Activated CD4-positive, alpha-beta T cell treated with anti-CD3 and anti-CD28 coated beads for 36 hours (primary cell): ENCODE results near the gene MAPK8IP2. TPM values are rescaled to one million over a fixed set of nuclear protein-coding genes. Genes with fewer than 3 reads are reported as not detected.
"Not testable (repeated sequence)": the region's sequence is repeated elsewhere in the genome, so short reads cannot be mapped to it uniquely, and the experiment has no call there.

Source experiments
- ATAC-seq: fragments of 200-7000 bp; cut with Tn5 transposase; one replicate; pipeline ENCODE4 v1.10.0; 2021; ENCODE audit warnings: mild to moderate bottlenecking, moderate library complexity
- CTCF ChIA-PET: fragments of 350-600 bp; sonication (Branson Sonifier 250); formaldehyde crosslinking; loops from one replicate; lab custom pipeline; 2021; ENCODE audit warnings: antibody characterized with exemption; lab: Charles Lee
- POLR2A ChIA-PET: fragments of 350-600 bp; sonication (Branson Sonifier 250); formaldehyde crosslinking; loops from one replicate; lab custom pipeline; 2021; ENCODE audit warnings: antibody characterized with exemption, inconsistent platforms; lab: Charles Lee
- DNase-seq: peaks from one replicate; pipeline ENCODE4 v3.0.0-alpha.2; 2020
- H3K27ac Mint-ChIP-seq: one replicate; pipeline ENCODE4 v1.8.0; 2021; ENCODE audit warnings: mixed read lengths
- H3K27me3 Mint-ChIP-seq: one replicate; pipeline ENCODE4 v1.8.0; 2021; ENCODE audit warnings: mixed read lengths
- H3K36me3 Mint-ChIP-seq: one replicate; pipeline ENCODE4 v1.8.0; 2021; ENCODE audit warnings: low read depth, mixed read lengths
- H3K4me1 Mint-ChIP-seq: one replicate; pipeline ENCODE4 v1.8.0; 2021; ENCODE audit warnings: mixed read lengths
- H3K4me3 Mint-ChIP-seq: one replicate; pipeline ENCODE4 v1.8.0; 2021; ENCODE audit warnings: mild to moderate bottlenecking, moderate library complexity, mixed read lengths
- H3K9me3 Mint-ChIP-seq: one replicate; pipeline ENCODE4 v1.8.0; 2021; ENCODE audit warnings: low read depth, mixed read lengths
- intact Hi-C, 2 experiments: fragments of 100-400 bp; cut with DNase I in 1 of 2; cut with micrococcal nuclease in 1 of 2; formaldehyde crosslinking; loops; one replicate each; pipeline versions ENCODE4 v1.14.2 to v1.15.1; 2022 to 2024; cut with DNase I, micrococcal nuclease
- total RNA-seq, 2 experiments: library from RNA; stranded (reverse); gene quantifications; one replicate each; pipeline ENCODE4 v1.2.3, GENCODE V29; 2021

Gene MAPK8IP2
- total RNA-seq, 2 experiments from 2014 or later: 0.14 TPM

GRCh38 chr22:50608996-50609395, 8.4 kb downstream of the MAPK8IP2 start:
- no peaks in the 10 kb centered on the region for H3K36me3 Mint-ChIP-seq
- H3K9me3 Mint-ChIP-seq: no peaks in the 10 kb centered on the region
- intact Hi-C loops: no loop called here
- peaks cover 4% of the 10 kb centered on the region for H3K4me1 Mint-ChIP-seq
- H3K4me3 Mint-ChIP-seq: no peak overlapping the region
- ChIA-PET POLR2A (no interaction called here), CTCF (interaction anchor here (1.4 kb wide), 1 partner anchor 12 kb away, joined by 3 read pairs; no protein-coding TSS in a partner anchor)
- H3K27me3 Mint-ChIP-seq: peaks cover 21% of the 10 kb centered on the region
- H3K27ac Mint-ChIP-seq: no peak overlapping the region
- no peak for ATAC-seq
- DNase-seq: no peak

- ChIA-PET CTCF (interaction anchor here (1.4 kb wide), 1 partner anchor 12 kb away, joined by 3 read pairs; no protein-coding TSS in a partner anchor), POLR2A (no interaction called here)
- ATAC-seq: no peak
- Mint-ChIP-seq H3K36me3 (no peaks in the 10 kb centered on the region), H3K4me3 (no peak overlapping the region), H3K4me1 (peaks cover 4% of the 10 kb centered on the region), H3K27me3 (peaks cover 21% of the 10 kb centered on the region), H3K9me3 (no peaks in the 10 kb centered on the region), H3K27ac (no peak overlapping the region)
- no peak for DNase-seq
- intact Hi-C loops: no loop called here
These were observed 9.0 kb downstream of the MAPK8IP2 start for GRCh38 chr22:50609599-50609998.

GRCh38 chr22:50610041-50610451, 9.5 kb downstream of the MAPK8IP2 start:
- DNase-seq: no peak
- Mint-ChIP-seq H3K27ac (no peak overlapping the region), H3K4me3 (no peak overlapping the region), H3K36me3 (no peaks in the 10 kb centered on the region), H3K4me1 (peaks cover 4% of the 10 kb centered on the region), H3K9me3 (no peaks in the 10 kb centered on the region), H3K27me3 (peaks cover 20% of the 10 kb centered on the region)
- CTCF ChIA-PET: no interaction called here
- intact Hi-C loops: no loop called here
- no peak for ATAC-seq
- POLR2A ChIA-PET: no interaction called here

- CTCF ChIA-PET: no interaction called here
These were observed 10.0 kb downstream of the MAPK8IP2 start for GRCh38 chr22:50610581-50610980.

GRCh38 chr22:50611341-50612060, 10.9 kb downstream of the MAPK8IP2 start:
- ChIA-PET POLR2A (no interaction called here), CTCF (no interaction called here)
- Mint-ChIP-seq H3K9me3 (no peaks in the 10 kb centered on the region), H3K36me3 (no peaks in the 10 kb centered on the region), H3K4me3 (no peak overlapping the region), H3K27me3 (peaks cover 14% of the 10 kb centered on the region), H3K4me1 (peaks cover 4% of the 10 kb centered on the region), H3K27ac (no peak overlapping the region)
- no peak for ATAC-seq
- DNase-seq: no peak
- intact Hi-C loops: loop anchor here in 1 of 2 experiments (1.0 kb wide), 1 partner anchor 17 kb away; the partner anchor contains the start of gene ARSA

More at GRCh38 chr22:50610581-50610980, 10.0 kb downstream of the MAPK8IP2 start:
- ATAC-seq (no peak), DNase-seq (no peak)
- POLR2A ChIA-PET: no interaction called here
- no peaks in the 10 kb centered on the region for H3K36me3 Mint-ChIP-seq
- H3K4me3 Mint-ChIP-seq: no peak overlapping the region
- H3K4me1 Mint-ChIP-seq: peaks cover 4% of the 10 kb centered on the region
- intact Hi-C loops: no loop called here
- no peaks in the 10 kb centered on the region for H3K9me3 Mint-ChIP-seq
- H3K27me3 Mint-ChIP-seq: peaks cover 17% of the 10 kb centered on the region
- no peak overlapping the region for H3K27ac Mint-ChIP-seq

GRCh38 chr22:50612168-50612527, 11.6 kb downstream of the MAPK8IP2 start:
- Mint-ChIP-seq H3K27me3 (peaks cover 12% of the 10 kb centered on the region), H3K4me3 (no peak overlapping the region), H3K27ac (no peak overlapping the region), H3K9me3 (no peaks in the 10 kb centered on the region), H3K36me3 (no peaks in the 10 kb centered on the region), H3K4me1 (peaks cover 4% of the 10 kb centered on the region)
- ChIA-PET CTCF (interaction anchor here (1.2 kb wide), 1 partner anchor 49 kb away, joined by 4 read pairs; the partner anchor contains the start of gene SYCE3), POLR2A (no interaction called here)
- DNase-seq: no peak
- intact Hi-C loops: loop anchor here in 1 of 2 experiments (1.0 kb wide), 1 partner anchor 16 kb away; the partner anchor contains the start of gene ARSA
- no peak for ATAC-seq

- DNase-seq: peak; percentile 53
- Mint-ChIP-seq H3K36me3 (no peaks in the 10 kb centered on the region), H3K27ac (no peak overlapping the region), H3K4me3 (no peak overlapping the region), H3K9me3 (no peaks in the 10 kb centered on the region), H3K27me3 (peaks cover 7% of the 10 kb centered on the region), H3K4me1 (peaks cover 4% of the 10 kb centered on the region)
- ChIA-PET POLR2A (no interaction called here), CTCF (interaction anchor here (1.2 kb wide), 1 partner anchor 50 kb away, joined by 4 read pairs; the partner anchor contains the start of gene SYCE3)
- peak; percentile 81 for ATAC-seq
- intact Hi-C loops: loop anchor here in 1 of 2 experiments (1.0 kb wide), 1 partner anchor 16 kb away; the partner anchor contains the start of gene ARSA
These were observed 12.1 kb downstream of the MAPK8IP2 start for GRCh38 chr22:50612528-50613221.

GRCh38 chr22:50613291-50613981, 12.8 kb downstream of the MAPK8IP2 start:
- H3K27me3 Mint-ChIP-seq: peaks cover 5% of the 10 kb centered on the region
- H3K4me3 Mint-ChIP-seq: no peak overlapping the region
- H3K4me1 Mint-ChIP-seq: peaks cover 4% of the 10 kb centered on the region
- no peak overlapping the region for H3K27ac Mint-ChIP-seq
- intact Hi-C loops: no loop called here
- ATAC-seq (no peak), DNase-seq (no peak)
- CTCF ChIA-PET: interaction anchor here (1.2 kb wide), 1 partner anchor 50 kb away, joined by 4 read pairs; the partner anchor contains the start of gene SYCE3
- no peaks in the 10 kb centered on the region for H3K36me3 Mint-ChIP-seq
- POLR2A ChIA-PET: no interaction called here
- no peaks in the 10 kb centered on the region for H3K9me3 Mint-ChIP-seq

- ATAC-seq, H3K27ac Mint-ChIP-seq, CTCF ChIA-PET, H3K4me1 Mint-ChIP-seq, H3K27me3 Mint-ChIP-seq, DNase-seq, H3K36me3 Mint-ChIP-seq, intact Hi-C loops, POLR2A ChIA-PET, H3K4me3 Mint-ChIP-seq, H3K9me3 Mint-ChIP-seq: not testable (repeated sequence)
These were observed 13.7 kb downstream of the MAPK8IP2 start for GRCh38 chr22:50614296-50614695.

- ATAC-seq: peak; percentile 70
- intact Hi-C loops: loop anchor here (1.0 to 5.0 kb wide), 22 partner anchors 37 to 767 kb away; partner anchors contain the start of genes KLHDC7B (in 1 of the 2), MAPK11 (in 1 of the 2), NCAPH2 (in 1 of the 2) and PIM3 (in 1 of the 2)
- H3K4me3 Mint-ChIP-seq: peak overlapping the region; percentile 80
These were observed 20.2 kb downstream of the MAPK8IP2 start for GRCh38 chr22:50620593-50621355.

More at GRCh38 chr22:50620593-50621355, 20.2 kb downstream of the MAPK8IP2 start:
- H3K9me3 Mint-ChIP-seq: no peaks in the 10 kb centered on the region
- H3K36me3 Mint-ChIP-seq: peaks cover 2% of the 10 kb centered on the region
- ChIA-PET POLR2A (interaction anchor here (0.6 to 1.9 kb wide), 13 partner anchors 19 to 650 kb away, joined by 3 to 22 read pairs (median 4); partner anchors contain the start of genes CHKB and SCO2), CTCF (interaction anchor here (0.6 to 2.3 kb wide), 31 partner anchors 9 to 376 kb away, joined by 3 to 27 read pairs (median 4); partner anchors contain the start of genes KLHDC7B, SCO2 and SYCE3)
- peaks cover 40% of the 10 kb centered on the region for H3K4me1 Mint-ChIP-seq
- no peaks in the 10 kb centered on the region for H3K27me3 Mint-ChIP-seq
- H3K27ac Mint-ChIP-seq: peak overlapping the region; percentile 97
- peak; percentile 87 for DNase-seq
